GM19043 (cell line): ENCODE data around the gene RSPH9.

ENCODE experiments used
- ATAC-seq: cut with Tn5 transposase; IDR thresholded peaks from one replicate; pipeline ENCODE4 v1.9.1; 2021; ENCODE audit warnings: low read depth; ENCODE audit not compliant: unreplicated experiment

RSPH9 gene, protein sequence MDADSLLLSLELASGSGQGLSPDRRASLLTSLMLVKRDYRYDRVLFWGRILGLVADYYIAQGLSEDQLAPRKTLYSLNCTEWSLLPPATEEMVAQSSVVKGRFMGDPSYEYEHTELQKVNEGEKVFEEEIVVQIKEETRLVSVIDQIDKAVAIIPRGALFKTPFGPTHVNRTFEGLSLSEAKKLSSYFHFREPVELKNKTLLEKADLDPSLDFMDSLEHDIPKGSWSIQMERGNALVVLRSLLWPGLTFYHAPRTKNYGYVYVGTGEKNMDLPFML

DNA sequence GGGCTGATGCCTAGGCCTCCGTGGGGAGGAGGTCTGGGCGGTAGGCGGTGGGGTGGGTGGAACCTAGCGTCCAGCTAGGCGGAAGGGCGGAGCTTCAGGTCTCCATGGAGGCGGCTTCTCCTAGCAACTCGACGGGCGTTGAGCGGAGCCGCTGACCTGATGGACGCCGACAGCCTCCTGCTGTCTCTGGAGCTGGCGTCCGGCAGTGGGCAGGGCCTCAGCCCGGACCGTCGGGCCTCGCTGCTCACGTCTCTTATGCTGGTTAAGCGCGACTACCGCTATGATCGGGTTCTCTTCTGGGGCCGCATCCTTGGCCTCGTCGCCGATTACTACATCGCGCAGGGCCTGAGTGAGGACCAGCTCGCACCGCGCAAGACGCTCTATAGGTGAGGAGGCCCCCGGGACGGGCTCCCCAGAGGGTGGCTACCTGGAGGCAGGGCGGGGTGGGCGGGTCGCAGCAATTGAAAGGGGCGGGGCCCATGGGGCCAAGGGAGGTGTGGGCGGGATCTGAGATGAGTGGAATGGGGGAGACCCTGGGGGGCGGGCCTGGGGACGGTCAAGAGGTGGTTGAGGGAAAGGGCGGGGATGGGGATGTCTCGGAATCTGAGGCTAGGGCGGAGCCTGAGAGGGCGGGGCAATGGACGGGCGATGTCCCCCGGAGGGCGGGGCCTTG lies at the start of gene RSPH9:
Gene RSPH9, plus strand, starts transcription at position 97 of the 673 bp plus-strand sequence. Its CDS starts 63 bp downstream, at position 160.
- no peak for ATAC-seq

DNA sequence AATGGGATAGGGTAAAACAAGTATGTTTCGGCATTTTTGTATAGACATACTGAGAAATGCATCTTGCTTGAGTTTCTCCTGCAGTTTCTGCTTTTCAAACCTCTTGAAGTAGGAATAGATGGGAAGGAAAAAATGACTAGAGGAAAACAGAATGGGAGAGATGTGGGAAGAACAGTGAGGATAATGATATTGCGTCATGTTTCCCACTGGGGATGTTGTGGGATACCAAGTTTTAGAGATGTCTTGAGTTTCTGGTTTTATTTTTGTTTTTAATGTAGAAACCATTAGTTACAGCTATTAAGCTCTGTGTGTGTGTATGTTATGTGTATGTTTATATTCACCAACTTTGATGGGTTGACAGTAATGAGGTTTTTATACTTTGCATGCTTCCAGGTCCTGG lies 44.2 kb upstream of the RSPH9 start:
- ATAC-seq = no peak

DNA sequence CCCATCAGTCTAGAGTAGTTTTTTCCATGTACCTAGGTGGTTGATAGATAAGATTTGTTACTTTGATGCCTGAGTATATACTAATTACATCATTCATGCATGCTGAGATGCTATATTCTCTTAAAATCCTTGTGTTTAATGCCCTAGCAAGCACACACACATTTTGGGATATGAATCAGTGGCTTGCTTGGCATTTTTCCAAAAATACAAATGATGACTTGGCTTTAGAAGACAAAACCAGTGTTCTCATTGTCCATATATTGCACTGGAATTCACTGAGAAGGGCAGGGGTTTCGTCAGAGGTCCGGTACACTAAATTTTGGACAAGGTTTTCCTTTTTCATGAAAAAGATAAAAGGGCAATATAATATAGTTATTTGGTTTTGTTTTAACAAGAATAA lies 40.7 kb upstream of the RSPH9 start:
- no peak for ATAC-seq

DNA sequence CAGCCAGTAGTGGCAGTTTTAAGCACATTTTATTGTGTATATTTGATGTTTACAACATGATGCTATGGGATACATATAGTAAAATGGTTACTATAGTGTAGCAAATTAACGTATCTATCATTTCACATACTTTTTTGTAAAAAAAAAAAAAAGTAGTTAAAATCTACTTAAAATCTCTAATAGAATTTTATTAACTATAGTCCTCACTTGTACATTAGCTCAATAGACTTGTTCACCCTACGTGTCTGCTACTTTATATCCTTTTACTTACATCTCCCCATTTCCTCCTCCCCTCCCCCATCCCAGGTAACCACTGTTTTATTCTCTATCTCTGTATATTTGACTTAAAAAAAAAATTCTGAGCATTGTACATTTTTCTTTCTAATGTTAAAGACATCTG lies 38.8 kb upstream of the RSPH9 start:
- ATAC-seq = no peak

DNA sequence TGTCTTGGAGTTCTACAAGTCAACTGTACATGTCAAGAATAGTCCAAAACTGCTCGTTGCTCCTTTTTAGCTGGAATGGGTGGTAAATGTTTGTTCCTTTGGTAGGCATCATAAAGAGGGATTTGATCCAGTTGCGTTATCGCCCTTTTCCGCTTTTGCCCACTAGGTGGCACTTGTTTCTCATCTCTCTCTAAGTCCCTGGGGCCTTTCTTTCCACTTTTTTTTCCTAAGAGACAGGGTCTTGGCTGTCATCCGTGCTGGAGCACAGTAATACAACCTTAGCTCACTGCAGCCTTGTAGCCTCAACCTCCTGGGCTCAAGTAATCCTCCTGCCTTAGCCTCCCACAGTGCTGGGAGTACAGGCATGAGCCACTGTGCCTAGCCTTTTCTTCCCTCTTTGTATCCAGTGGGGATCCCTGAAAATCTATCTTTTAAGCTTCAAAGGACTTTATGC lies 36.5 kb upstream of the RSPH9 start:
- no peak for ATAC-seq

DNA sequence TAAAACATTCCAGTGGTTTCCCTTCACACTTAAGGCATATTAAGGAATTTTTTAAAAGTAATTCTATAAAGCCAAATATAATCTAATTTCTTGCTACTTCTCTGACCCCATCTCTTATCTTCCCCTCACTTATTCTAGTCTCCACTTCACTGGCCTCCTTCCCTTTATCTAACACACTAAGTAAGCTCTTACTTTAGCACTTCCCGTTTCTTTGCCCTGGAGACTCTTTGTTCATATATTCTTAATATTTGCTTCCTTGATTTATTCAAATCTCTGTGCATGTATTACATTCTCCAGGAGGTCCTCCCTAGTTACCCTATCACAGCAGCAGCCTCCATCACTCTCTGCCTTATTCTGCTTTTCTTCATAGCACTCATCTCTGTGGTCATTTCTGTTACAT lies 36.0 kb upstream of the RSPH9 start:
- ATAC-seq = no peak

DNA sequence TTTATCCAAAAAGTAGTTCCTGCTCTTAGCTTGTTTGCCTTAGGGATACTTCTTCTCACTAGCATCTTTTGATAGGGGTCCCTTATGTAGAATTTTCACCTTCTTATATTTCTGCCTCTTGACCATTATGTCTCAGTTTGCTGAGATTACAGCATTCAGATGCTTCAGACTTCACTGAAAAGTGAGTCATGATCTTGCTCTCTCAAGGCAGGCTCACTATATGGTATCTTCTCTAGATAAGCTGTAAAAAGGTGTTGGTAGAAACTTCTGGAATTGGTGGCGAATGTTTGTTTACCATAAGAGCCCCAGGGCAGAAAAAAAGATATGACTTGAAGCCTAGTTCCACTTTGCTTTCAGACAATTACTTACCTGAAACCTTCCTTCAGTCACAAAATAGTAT lies 35.4 kb upstream of the RSPH9 start:
- no peak for ATAC-seq

DNA sequence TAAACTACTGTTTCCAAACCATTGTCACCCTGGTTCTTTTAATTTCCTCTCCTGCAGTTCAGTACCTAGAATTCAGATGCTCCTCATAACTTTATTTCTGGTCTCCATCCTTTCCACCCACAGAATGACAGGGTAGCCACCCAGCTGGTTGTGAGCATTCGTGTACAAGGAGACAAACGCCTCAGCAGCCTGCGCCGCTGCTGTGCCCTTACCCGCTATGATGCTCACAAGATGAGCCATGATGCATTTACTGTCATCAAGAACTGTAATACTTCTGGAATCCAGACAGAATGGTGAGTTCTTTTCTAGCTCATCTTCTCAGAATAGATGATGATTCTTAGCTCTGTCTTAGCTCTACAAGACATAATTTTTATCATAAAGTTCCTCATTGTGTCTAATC lies 34.4 kb upstream of the RSPH9 start:
- no peak for ATAC-seq

DNA sequence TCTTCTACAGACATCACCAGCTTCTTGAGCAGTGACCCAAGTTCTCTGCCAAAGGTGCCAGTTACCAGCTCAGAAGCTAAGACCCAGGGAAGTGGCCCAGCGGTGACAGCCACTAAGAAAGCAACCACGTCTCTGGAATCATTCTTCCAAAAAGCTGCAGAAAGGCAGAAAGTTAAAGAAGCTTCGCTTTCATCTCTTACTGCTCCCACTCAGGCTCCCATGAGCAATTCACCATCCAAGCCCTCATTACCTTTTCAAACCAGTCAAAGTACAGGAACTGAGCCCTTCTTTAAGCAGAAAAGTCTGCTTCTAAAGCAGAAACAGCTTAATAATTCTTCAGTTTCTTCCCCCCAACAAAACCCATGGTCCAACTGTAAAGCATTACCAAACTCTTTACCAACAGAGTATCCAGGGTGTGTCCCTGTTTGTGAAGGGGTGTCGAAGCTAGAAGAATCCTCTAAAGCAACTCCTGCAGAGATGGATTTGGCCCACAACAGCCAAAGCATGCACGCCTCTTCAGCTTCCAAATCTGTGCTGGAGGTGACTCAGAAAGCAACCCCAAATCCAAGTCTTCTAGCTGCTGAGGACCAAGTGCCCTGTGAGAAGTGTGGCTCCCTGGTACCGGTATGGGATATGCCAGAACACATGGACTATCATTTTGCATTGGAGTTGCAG lies 31.0 kb upstream of the RSPH9 start:
- no peak for ATAC-seq

DNA sequence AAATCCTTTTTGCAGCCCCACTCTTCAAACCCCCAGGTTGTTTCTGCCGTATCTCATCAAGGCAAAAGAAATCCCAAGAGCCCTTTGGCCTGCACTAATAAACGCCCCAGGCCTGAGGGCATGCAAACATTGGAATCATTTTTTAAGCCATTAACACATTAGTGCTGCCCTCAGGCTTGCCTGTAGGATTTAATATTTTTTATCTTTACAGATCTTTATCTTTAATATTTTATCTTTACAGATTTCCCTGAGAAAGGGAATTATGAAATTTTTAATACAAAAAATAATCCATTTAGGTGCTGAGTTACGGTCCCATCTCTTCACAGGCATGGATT lies 30.5 kb upstream of the RSPH9 start:
- ATAC-seq = no peak

DNA sequence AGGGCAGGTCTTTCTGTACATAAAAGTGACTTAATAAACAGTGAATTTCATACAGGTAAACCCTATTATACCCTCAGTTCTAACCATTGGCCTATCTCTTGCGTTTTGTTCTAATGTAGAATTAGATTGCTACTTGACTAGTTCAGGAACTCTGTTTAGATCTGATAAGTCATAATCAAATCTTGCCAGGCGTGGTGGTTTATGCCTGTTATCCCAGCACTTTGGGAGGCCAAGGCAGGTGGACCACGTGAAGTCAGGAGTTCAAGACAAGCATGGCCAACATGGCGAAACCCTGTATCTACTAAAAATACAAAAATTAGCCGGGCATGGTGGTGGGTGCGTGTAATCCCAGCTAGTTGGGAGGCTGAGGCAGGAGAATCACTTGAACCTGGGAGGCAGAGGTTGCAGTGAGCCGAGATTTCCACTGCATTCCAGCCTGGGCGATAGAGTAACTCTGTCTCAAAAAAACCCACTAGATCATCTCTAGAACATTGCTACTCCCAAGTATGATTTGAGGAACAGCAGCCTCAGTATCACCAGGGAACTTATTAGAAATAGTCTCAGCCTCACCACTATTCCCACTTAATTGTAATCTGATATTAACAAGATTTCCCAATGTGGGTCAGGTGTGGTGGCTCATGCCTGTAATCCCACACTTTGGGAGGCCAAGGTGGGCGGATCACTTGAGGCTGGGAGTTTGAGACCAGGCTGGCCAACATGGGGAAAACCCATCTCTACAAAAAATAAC lies 27.9 kb upstream of the RSPH9 start:
- no peak for ATAC-seq

DNA sequence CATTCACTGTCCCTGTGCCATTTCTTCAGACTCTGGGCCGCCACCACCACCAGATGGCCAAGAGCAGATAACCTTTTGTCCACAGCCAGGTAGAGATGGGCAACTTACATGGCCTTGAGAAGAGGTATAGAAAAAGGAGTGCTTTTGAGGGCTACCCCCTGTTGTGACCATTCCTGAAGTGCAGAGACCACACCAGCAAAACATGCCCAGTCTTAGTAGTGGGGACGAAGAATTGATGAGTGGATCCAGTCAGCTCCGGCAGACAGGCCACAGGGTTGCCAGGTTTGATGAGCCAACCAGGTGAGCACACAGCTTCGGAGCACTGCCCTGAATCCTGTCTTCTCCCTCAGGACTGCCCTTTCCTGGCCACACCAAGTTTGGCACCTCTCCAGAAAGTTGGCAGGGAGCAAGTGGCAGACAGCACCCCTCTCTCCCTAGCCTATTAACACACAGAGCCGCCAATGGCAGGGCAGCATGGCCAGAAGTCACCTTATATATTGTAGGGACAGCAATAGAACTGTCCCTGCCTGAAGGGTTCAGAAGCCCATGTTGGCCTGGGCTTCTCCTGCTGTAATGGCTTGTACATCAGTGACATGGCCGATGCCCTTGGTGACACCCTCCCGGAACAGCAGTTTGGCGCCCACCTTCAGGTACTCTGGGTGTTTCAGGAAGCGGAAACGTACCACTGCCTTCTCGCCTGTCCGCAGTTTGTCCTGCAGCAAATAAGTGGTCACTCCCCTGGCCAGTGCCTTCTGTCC lies 23.6 kb upstream of the RSPH9 start:
- no peak for ATAC-seq

DNA sequence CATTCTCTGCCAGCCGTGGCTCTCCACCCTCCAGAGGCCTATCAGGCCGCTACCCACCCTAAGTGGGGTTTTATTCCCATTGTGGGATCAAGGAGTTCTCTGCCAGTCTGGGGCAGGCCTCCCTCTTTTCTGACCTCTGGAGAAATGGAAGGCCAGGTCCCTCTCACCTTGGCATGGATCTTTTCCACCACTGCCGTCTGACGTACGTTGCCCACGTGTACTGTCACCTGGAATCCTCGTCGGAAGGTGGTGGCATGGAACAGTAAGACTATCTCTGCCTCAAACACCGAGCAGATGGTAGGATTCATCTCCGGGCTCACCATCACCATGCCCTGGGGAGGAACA lies 23.0 kb upstream of the RSPH9 start:
- no peak for ATAC-seq

DNA sequence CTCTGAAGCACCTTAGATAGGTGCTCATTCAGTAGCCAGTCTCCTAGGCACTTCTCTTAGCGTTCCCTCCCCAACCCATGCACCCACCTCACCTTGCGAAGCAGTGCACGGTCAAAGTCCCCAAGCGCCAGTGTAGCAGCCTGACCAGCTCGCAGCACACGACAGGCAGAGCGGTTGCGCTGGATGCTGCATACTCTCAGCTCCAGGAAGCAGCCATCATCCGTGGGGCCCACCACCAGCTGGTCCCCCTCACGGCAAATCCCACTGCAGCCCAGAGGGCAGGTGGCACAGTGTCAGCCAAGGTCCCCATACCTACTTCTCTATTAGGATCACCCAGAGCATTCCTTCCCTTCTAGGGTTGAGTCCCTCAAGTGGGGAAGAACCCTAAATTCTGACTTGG lies 22.3 kb upstream of the RSPH9 start:
- no peak for ATAC-seq

DNA sequence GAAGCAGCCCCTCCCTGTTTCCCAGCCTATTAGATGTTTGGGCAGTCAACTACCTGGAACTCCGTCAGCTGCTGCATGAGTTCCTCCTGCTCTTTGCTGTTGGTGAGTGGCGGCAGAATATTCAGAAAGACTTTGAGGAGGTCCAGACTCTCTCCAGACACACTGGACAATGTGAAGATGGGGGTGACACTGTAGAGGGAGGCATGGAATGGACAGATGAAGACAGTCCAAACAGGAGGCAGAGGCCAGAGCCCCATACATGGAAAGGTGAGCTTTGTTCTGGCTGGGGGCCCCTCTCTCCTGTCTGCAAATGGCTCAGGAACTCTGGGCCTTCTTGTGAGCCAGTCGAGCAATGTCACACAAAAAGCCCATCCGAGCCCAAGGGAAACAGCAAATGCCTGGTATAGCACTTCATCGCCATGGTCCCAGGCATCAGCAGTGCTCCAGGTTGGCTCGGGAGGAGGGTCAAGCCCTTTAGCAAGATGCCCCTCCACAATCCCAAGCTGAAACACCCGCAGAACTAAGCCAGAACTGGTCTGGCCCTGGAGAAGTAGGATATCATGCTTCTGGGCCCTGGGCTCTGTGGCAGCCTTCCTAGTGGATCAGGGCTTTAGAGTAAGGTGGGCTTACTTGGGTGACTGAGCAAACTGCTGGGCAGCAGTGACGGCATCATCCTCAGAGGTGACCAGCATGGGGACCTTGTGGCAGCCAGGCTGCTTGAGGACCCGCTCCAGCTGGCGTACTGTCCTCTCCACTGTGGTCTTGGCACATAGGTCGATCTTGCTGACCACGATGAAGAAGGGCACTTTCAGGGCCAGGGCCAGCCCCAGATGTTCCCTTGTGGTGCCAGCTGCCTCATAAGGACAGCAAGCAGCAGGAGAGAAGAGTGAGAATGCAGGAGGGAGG lies 20.7 kb upstream of the RSPH9 start:
- ATAC-seq = no peak

DNA sequence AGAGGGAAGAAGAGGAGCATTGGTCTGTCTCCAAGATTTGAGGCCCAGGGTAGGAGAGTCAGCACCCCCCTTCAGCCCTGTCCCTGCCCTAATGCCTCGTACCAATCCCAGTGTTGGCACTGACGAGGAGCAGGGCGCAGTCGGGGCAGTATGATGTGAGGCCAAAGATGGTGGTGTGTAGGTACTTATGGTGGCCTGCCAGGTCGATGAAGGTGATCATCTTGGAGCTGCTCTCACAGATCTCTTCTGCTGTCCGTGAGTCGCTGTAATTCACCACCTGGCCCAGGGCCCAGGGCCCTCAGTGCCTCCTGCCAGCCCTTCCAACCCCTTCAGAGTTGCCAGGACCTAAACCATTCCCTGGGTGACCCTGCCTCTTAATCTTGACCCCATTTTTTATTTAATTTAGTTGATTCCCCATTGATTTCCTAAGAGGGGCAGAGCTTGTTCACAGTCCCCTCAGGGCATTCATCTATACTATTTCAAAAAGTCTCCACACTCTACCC lies 20.0 kb upstream of the RSPH9 start:
- no peak for ATAC-seq

DNA sequence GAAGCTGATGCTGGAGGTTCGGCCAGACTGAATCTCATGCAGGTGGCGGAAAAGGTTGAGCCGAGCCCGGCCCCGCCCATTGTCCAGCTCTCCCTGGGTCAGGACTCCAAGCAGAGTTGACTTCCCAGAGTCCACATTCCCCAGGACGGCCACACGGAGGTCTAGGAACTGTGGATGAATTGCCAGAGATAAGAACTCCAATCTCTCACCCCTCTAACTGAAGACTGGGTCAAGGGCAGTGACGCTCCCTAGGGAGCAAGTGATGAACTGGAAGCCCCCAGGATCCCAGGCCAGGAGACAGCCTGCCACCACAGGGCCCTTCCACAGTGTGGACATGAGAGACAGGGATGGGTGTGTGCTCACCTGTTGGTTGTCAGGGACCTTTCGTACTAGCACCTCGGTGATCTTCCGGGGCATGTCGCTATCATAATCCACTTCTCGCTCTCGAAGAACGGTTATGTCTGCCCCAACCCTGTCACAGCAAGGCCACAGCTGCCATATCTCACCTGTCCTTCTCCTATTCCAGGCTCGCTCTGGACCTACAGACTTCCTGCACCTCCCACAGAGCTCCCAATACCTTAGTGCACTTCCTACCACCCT lies 19.3 kb upstream of the RSPH9 start:
- no peak for ATAC-seq

DNA sequence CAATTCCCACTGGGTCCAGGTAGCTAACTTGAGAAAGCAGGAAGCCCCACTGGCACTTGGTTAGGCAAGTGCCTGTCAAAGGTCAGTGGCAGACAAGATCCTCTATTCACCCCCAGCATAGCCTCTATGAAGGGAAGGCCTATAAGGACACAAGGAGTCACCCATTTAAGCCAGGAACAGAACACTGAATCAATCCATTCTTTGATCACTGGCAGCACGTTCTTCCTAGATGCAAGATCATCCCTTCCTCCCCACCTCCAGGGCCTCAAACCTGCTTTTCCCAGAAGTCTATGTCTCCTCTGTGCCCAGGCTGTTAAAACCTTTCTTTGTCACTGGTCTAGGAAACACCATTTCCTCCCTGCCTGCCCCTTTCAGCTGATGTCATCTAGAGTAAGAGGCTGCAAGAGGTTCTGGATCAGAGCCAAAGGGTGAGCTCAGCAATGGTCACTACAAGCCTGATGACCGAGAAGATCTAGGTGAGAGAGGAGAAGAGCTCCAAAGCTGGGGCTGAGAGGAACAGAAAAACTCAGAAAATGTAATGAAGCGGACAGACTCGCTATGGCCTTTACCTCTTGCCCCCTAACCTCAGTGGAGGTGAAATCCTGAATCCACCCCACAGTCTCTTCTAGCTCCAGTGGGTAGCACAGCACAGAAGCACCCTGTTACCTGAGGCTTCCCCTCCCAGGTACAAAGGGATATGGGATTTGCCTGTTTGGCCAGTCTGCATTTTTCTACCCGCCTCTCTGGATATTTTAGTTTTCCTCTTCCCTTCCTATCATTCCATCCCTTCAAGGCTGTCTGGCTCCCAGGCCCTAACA lies 17.6 kb upstream of the RSPH9 start:
- no peak for ATAC-seq
